ENCODE measurements around the gene SPTBN1. TPM values are rescaled to one million over a fixed set of nuclear protein-coding genes. Genes with fewer than 3 reads are reported as not detected.

The SPTBN1 gene
- total and polyA plus RNA-seq, 9 of the 15 experiments (the other 6 are each of a cell fraction or from before 2014, with no cell fraction given), result 8.9 to 66.8 (median 31.4) TPM

DNA sequence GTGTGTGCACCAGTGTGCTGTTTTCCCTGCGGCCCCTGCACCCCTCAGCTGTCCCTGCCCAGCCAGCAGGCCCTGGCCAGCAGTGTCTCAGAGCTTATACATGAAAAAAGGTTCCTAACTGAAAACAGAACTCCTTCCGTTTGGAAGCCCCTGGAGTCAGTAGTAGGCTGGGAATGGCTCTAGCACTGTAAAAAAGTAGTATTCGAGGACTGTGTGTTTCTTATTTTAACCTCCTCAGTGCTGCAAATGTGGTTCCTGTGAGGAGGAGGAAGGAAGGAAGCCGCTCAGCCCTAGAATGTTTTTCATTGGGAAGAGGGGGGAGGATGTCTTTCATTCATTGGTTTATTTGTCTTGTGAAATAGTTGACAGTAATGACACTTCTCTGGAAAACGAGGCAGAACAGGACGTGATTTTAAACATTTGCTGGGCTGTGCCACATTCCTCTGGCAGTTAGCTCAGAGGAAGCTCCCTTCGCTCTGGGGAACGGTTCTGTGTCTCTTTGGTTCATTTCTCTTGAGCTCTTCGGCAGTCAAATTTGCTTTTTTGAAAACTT is 103.5 kb downstream of the SPTBN1 start (continued):
- TF ChIP-seq JUN (IDR thresholded peaks at IDR 0.05; ENCODE audit: borderline replicate concordance, low read depth, low read length), result no peak
- TF ChIP-seq JUN (CRISPR knock-in tag; IDR thresholded peaks at IDR 0.05; ENCODE audit: borderline replicate concordance), result no peak
- TF ChIP-seq, protein P1, sequence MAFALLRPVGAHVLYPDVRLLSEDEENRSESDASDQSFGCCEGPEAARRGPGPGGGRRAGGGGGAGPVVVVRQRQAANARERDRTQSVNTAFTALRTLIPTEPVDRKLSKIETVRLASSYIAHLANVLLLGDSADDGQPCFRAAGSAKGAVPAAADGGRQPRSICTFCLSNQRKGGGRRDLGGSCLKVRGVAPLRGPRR (CRISPR knock-in tag; IDR thresholded peaks at IDR 0.05), result no peak
- TF ChIP-seq, protein P2, sequence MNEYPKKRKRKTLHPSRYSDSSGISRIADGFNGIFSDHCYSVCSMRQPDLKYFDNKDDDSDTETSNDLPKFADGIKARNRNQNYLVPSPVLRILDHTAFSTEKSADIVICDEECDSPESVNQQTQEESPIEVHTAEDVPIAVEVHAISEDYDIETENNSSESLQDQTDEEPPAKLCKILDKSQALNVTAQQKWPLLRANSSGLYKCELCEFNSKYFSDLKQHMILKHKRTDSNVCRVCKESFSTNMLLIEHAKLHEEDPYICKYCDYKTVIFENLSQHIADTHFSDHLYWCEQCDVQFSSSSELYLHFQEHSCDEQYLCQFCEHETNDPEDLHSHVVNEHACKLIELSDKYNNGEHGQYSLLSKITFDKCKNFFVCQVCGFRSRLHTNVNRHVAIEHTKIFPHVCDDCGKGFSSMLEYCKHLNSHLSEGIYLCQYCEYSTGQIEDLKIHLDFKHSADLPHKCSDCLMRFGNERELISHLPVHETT (CRISPR knock-in tag; conservative IDR thresholded peaks at IDR 0.05 in 1 of 2, IDR thresholded peaks at IDR 0.05 in 1 of 2), result no peak
- TF ChIP-seq ZNF146 (CRISPR knock-in tag; IDR thresholded peaks at IDR 0.05; ENCODE audit: unreplicated experiment), result no peak
- no peak for TF ChIP-seq FOXP1 (CRISPR knock-in tag; IDR thresholded peaks at IDR 0.05)
- TF ChIP-seq L3MBTL2 (IDR thresholded peaks at IDR 0.05), result no peak
- no peak for TF ChIP-seq XRCC4 (IDR thresholded peaks at IDR 0.05; ENCODE audit: extremely low read depth, insufficient read depth, insufficient read length)
- TF ChIP-seq, protein P3, sequence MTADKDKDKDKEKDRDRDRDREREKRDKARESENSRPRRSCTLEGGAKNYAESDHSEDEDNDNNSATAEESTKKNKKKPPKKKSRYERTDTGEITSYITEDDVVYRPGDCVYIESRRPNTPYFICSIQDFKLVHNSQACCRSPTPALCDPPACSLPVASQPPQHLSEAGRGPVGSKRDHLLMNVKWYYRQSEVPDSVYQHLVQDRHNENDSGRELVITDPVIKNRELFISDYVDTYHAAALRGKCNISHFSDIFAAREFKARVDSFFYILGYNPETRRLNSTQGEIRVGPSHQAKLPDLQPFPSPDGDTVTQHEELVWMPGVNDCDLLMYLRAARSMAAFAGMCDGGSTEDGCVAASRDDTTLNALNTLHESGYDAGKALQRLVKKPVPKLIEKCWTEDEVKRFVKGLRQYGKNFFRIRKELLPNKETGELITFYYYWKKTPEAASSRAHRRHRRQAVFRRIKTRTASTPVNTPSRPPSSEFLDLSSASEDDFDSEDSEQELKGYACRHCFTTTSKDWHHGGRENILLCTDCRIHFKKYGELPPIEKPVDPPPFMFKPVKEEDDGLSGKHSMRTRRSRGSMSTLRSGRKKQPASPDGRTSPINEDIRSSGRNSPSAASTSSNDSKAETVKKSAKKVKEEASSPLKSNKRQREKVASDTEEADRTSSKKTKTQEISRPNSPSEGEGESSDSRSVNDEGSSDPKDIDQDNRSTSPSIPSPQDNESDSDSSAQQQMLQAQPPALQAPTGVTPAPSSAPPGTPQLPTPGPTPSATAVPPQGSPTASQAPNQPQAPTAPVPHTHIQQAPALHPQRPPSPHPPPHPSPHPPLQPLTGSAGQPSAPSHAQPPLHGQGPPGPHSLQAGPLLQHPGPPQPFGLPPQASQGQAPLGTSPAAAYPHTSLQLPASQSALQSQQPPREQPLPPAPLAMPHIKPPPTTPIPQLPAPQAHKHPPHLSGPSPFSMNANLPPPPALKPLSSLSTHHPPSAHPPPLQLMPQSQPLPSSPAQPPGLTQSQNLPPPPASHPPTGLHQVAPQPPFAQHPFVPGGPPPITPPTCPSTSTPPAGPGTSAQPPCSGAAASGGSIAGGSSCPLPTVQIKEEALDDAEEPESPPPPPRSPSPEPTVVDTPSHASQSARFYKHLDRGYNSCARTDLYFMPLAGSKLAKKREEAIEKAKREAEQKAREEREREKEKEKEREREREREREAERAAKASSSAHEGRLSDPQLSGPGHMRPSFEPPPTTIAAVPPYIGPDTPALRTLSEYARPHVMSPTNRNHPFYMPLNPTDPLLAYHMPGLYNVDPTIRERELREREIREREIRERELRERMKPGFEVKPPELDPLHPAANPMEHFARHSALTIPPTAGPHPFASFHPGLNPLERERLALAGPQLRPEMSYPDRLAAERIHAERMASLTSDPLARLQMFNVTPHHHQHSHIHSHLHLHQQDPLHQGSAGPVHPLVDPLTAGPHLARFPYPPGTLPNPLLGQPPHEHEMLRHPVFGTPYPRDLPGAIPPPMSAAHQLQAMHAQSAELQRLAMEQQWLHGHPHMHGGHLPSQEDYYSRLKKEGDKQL (CRISPR knock-in tag; IDR thresholded peaks at IDR 0.05; ENCODE audit: borderline replicate concordance), result no peak
- TF ChIP-seq, protein P4, sequence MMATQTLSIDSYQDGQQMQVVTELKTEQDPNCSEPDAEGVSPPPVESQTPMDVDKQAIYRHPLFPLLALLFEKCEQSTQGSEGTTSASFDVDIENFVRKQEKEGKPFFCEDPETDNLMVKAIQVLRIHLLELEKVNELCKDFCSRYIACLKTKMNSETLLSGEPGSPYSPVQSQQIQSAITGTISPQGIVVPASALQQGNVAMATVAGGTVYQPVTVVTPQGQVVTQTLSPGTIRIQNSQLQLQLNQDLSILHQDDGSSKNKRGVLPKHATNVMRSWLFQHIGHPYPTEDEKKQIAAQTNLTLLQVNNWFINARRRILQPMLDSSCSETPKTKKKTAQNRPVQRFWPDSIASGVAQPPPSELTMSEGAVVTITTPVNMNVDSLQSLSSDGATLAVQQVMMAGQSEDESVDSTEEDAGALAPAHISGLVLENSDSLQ (IDR thresholded peaks at IDR 0.05), result no peak
- TF ChIP-seq ILK (tag; IDR thresholded peaks at IDR 0.05; ENCODE audit: borderline replicate concordance, low read depth), result no peak
- TF ChIP-seq MTA2 (IDR thresholded peaks at IDR 0.05; ENCODE audit: low read depth), result no peak

Data from K562 (cell line).